ENCODE results near the gene STK39.
"Not testable (repeated sequence)": the region's sequence is repeated elsewhere in the genome, so short reads cannot be mapped to it uniquely, and the experiment has no call there.

The STK39 gene

DNA sequence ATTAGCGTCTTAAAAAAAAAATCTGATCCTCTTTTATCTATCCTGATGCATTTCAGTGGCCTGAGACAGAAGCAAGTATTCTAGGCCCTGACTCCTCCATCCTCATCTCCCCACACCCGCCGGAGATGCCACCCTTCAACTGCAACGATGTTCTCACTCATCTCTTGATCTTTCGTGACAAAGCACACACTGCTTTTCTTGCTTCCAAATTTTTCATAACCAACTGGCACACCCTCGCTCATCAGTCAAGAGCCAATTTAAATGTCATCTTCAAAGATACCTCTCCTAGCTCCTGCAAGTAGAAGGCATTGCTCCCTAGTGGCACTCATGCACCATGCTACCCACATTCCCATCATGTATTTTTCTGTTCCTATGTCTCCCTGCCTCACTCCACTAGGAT, 115.0 kb downstream of the STK39 start:
- no peak overlapping the region for H2AFZ ChIP-seq (ENCODE audit: low read depth)
- H3K27ac ChIP-seq, result no peak overlapping the region
- TF ChIP-seq, protein P1, sequence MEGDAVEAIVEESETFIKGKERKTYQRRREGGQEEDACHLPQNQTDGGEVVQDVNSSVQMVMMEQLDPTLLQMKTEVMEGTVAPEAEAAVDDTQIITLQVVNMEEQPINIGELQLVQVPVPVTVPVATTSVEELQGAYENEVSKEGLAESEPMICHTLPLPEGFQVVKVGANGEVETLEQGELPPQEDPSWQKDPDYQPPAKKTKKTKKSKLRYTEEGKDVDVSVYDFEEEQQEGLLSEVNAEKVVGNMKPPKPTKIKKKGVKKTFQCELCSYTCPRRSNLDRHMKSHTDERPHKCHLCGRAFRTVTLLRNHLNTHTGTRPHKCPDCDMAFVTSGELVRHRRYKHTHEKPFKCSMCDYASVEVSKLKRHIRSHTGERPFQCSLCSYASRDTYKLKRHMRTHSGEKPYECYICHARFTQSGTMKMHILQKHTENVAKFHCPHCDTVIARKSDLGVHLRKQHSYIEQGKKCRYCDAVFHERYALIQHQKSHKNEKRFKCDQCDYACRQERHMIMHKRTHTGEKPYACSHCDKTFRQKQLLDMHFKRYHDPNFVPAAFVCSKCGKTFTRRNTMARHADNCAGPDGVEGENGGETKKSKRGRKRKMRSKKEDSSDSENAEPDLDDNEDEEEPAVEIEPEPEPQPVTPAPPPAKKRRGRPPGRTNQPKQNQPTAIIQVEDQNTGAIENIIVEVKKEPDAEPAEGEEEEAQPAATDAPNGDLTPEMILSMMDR (conservative IDR thresholded peaks at IDR 0.05; ENCODE audit: low read depth, low read length), result no peak
- no peak overlapping the region for H3K4me3 ChIP-seq (IDR thresholded peaks at IDR 0.05; ENCODE audit: insufficient read depth, low read depth, low read length)
- H3K79me2 ChIP-seq (ENCODE audit: insufficient read depth, low read depth), result no peaks in the 10 kb centered on the region
- no peak overlapping the region for H3K4me2 ChIP-seq
- no peaks in the 10 kb centered on the region for H3K4me1 ChIP-seq (ENCODE audit: low read depth, poor library complexity, severe bottlenecking)
- no peaks in the 10 kb centered on the region for H4K20me1 ChIP-seq (ENCODE audit: insufficient read depth)
- no peaks in the 10 kb centered on the region for H3K36me3 ChIP-seq (ENCODE audit: insufficient read depth)
- no peaks in the 10 kb centered on the region for H3K27me3 ChIP-seq (ENCODE audit: insufficient read depth, low read depth)
- no peak overlapping the region for H3K9ac ChIP-seq

DNA sequence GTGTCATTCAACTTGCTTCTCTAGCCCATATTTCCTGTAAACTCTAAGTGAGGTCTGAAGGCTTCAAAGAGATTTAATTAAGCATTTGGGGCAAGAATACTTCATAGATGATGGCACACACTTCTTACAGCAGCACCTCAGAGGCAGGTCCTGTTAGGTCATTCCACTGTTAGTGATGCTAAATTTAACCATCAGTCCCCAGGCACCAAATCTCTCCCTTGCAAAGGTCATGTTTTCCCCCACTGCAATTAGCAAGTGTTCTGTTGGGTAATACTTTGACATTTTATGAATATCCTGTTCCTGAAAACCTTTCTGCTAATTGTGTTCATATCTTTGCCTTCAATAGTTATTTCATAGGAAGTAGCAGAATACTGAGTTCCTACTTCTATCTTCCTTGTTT, 117.0 kb downstream of the STK39 start:
- H3K27ac ChIP-seq, result no peak overlapping the region
- TF ChIP-seq, protein P1 (conservative IDR thresholded peaks at IDR 0.05; ENCODE audit: low read depth, low read length), result no peak
- no peaks in the 10 kb centered on the region for H3K27me3 ChIP-seq (ENCODE audit: insufficient read depth, low read depth)
- no peak overlapping the region for H3K9ac ChIP-seq
- H3K36me3 ChIP-seq (ENCODE audit: insufficient read depth), result no peaks in the 10 kb centered on the region
- H4K20me1 ChIP-seq (ENCODE audit: insufficient read depth), result no peaks in the 10 kb centered on the region
- no peak overlapping the region for H3K4me2 ChIP-seq
- no peaks in the 10 kb centered on the region for H3K4me1 ChIP-seq (ENCODE audit: low read depth, poor library complexity, severe bottlenecking)
- H3K79me2 ChIP-seq (ENCODE audit: insufficient read depth, low read depth), result no peaks in the 10 kb centered on the region
- no peak overlapping the region for H2AFZ ChIP-seq (ENCODE audit: low read depth)
- H3K4me3 ChIP-seq (IDR thresholded peaks at IDR 0.05; ENCODE audit: insufficient read depth, low read depth, low read length), result no peak overlapping the region

DNA sequence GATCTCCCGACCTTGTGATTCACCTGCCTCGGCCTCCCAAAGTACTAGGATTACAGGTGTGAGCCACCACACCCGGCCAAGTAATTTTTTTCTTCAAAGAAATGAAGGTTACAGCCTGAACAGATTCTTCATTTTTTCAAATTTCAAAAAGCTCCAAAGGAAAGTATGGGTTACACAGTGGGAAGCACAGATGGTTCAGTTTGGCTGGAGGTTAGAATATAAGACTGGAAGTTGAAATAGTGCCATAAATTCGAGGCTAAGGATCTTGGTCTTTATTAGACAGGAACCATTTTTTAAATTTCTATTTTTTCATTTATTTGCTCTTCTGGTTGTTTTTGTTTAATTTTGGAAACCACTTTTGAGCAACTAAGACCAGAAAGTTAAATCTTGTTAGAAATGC, 120.0 kb downstream of the STK39 start:
- Histone ChIP-seq H3K9ac (no peak overlapping the region), H4K20me1 (ENCODE audit: insufficient read depth) (no peaks in the 10 kb centered on the region), H3K79me2 (ENCODE audit: insufficient read depth, low read depth) (no peaks in the 10 kb centered on the region), H3K4me3 (IDR thresholded peaks at IDR 0.05; ENCODE audit: insufficient read depth, low read depth, low read length) (no peak overlapping the region), H3K4me1 (ENCODE audit: low read depth, poor library complexity, severe bottlenecking) (no peaks in the 10 kb centered on the region), H3K27ac (no peak overlapping the region), H2AFZ (ENCODE audit: low read depth) (no peak overlapping the region), H3K4me2 (no peak overlapping the region), H3K36me3 (ENCODE audit: insufficient read depth) (no peaks in the 10 kb centered on the region), H3K27me3 (ENCODE audit: insufficient read depth, low read depth) (no peaks in the 10 kb centered on the region)
- TF ChIP-seq, protein P1 (conservative IDR thresholded peaks at IDR 0.05; ENCODE audit: low read depth, low read length), result no peak

DNA sequence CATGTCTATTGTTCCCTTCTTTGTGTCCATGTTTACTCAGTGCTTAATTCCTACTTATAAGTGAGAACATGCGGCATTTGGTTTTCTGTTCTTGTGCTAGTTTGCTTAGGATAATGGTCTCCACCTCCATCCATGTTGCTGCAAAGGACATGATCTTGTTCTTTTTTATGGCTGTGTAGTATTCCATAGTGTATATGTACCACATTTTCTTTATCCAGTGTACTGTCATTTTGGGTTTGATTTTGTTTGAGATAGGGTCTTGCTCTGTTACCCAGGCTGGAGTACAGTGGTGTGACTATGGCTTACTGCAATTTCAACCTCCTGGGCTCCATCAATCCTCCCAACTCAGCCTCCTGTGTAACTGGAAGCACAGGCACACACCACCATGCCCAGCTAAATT, 125.2 kb downstream of the STK39 start:
- not testable (repeated sequence) for H3K4me3 ChIP-seq (IDR thresholded peaks at IDR 0.05; ENCODE audit: insufficient read depth, low read depth, low read length); H3K36me3 ChIP-seq (ENCODE audit: insufficient read depth); H4K20me1 ChIP-seq (ENCODE audit: insufficient read depth); H3K4me2 ChIP-seq; H3K27me3 ChIP-seq (ENCODE audit: insufficient read depth, low read depth); H2AFZ ChIP-seq (ENCODE audit: low read depth); H3K27ac ChIP-seq; H3K79me2 ChIP-seq (ENCODE audit: insufficient read depth, low read depth); H3K9ac ChIP-seq
- H3K4me1 ChIP-seq (ENCODE audit: low read depth, poor library complexity, severe bottlenecking), result peaks cover 19% of the 10 kb centered on the region

DNA sequence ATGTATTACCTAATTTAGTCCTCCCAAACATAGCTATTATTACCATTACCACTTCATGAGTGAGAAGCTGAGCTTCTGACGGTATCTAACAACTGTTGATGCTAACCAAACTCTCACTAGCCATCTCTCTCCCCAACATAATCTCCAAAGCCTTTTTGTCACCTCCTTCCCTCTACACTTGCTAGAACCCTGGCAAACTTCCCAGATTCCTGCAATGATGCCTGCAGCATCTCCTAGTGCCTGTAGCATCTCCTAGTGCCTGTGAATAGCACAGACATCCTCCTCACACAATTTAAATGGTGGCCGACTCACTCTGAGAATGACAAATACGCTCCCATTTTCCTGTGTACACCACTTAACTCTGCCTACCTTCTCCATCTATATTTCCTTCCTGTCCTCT, 126.7 kb downstream of the STK39 start:
- TF ChIP-seq, protein P1 (conservative IDR thresholded peaks at IDR 0.05; ENCODE audit: low read depth, low read length), result no peak
- Histone ChIP-seq H3K79me2 (ENCODE audit: insufficient read depth, low read depth) (no peaks in the 10 kb centered on the region), H3K27me3 (ENCODE audit: insufficient read depth, low read depth) (no peaks in the 10 kb centered on the region), H3K27ac (no peak overlapping the region), H2AFZ (ENCODE audit: low read depth) (no peak overlapping the region), H3K4me3 (IDR thresholded peaks at IDR 0.05; ENCODE audit: insufficient read depth, low read depth, low read length) (no peak overlapping the region), H3K9ac (no peak overlapping the region), H4K20me1 (ENCODE audit: insufficient read depth) (no peaks in the 10 kb centered on the region), H3K4me2 (no peak overlapping the region), H3K4me1 (ENCODE audit: low read depth, poor library complexity, severe bottlenecking) (peaks cover 19% of the 10 kb centered on the region), H3K36me3 (ENCODE audit: insufficient read depth) (no peaks in the 10 kb centered on the region)

All from KMS-11 (cell line).